K562 (cell line): ENCODE measurements around the gene ADGRE3. TPM values are rescaled to one million over a fixed set of nuclear protein-coding genes. Genes with fewer than 3 reads are reported as not detected.
A peak's percentile ranks its signal among the peaks of the same experiment; 100 is the strongest.

Experiments
- AFF4 ChIP-seq: sonication (generic); formaldehyde crosslinking; IDR thresholded peaks from 2 replicates; pipeline ENCODE4 v1.8.0; 2023; ENCODE audit warnings: mild to moderate bottlenecking, missing genetic modification reagents
- ATF7 ChIP-seq: fragments of 450-650 bp; IDR thresholded peaks from 2 replicates; pipeline ENCODE4 v1.7.1; 2014; ENCODE audit warnings: mild to moderate bottlenecking, moderate library complexity
- BACH1 ChIP-seq: fragments of 200-800 bp; sonication (Bioruptor generic); IDR thresholded peaks from 2 replicates; pipeline ENCODE4 v1.6.1; 2016; ENCODE audit warnings: missing genetic modification characterization, missing compliant biosample characterization
- CEBPZ ChIP-seq: fragments of 150-350 bp; IDR thresholded peaks from 2 replicates; pipeline ENCODE4 v1.6.1; 2014; ENCODE audit warnings: low read depth, mild to moderate bottlenecking, low read length, borderline replicate concordance
- CXXC5 ChIP-seq: fragments of 250-450 bp; sonication (Bioruptor Pico); IDR thresholded peaks from 2 replicates; pipeline ENCODE4 v1.8.0; 2022; ENCODE audit warnings: inconsistent platforms, mild to moderate bottlenecking, moderate library complexity
- ELF1 ChIP-seq: fragments of 200-800 bp; sonication (Bioruptor generic); IDR thresholded peaks from 2 replicates; pipeline ENCODE4 v1.6.1; 2016; ENCODE audit warnings: missing genetic modification characterization, missing compliant biosample characterization
- KDM4B ChIP-seq, 2 experiments: fragments of 450-650 bp in 1 of 2; sonication (generic) in 1 of 2; IDR thresholded peaks; 2 replicates each; pipeline ENCODE4 v1.6.1; 2016 to 2017; ENCODE audit warnings: borderline replicate concordance in 2 of 2, antibody characterized with exemption in 1 of 2, low read depth in 1 of 2, mild to moderate bottlenecking in 1 of 2
- MYC ChIP-seq, 2 experiments: fragments of 250-450 bp in 1 of 2; sonication (Bioruptor Pico) in 1 of 2; IDR thresholded peaks; 2 replicates each; pipeline versions ENCODE4 v1.5.1 to v1.6.1; 2012 to 2021; ENCODE audit warnings: low read depth in 2 of 2, borderline replicate concordance in 1 of 2, improper control_type of control experiment in 1 of 2, low read length in 1 of 2, mild to moderate bottlenecking in 1 of 2, moderate library complexity in 1 of 2
- NR2C1 ChIP-seq, 2 experiments: fragments of 450-650 bp; IDR thresholded peaks; 2 replicates each; pipeline ENCODE4 v1.6.1; 2017; ENCODE audit warnings: mild to moderate bottlenecking in 2 of 2, antibody characterized with exemption in 1 of 2, inconsistent platforms in 1 of 2, missing compliant biosample characterization in 1 of 2, missing genetic modification characterization in 1 of 2
- POLR2A ChIP-seq: fragments of 450-650 bp; conservative IDR thresholded peaks from 2 replicates; pipeline ENCODE4 v1.6.1; 2016
- PRDM10 ChIP-seq: fragments of 450-650 bp; IDR thresholded peaks from 2 replicates; pipeline ENCODE4 v1.6.1; 2018; ENCODE audit not compliant: partially characterized antibody
- SMARCE1 ChIP-seq: fragments of 450-650 bp; IDR thresholded peaks from 2 replicates; pipeline ENCODE4 v1.7.1; 2016; ENCODE audit warnings: mild to moderate bottlenecking
- ZNF551 ChIP-seq: fragments of 250-450 bp; sonication (Bioruptor Pico); IDR thresholded peaks from 2 replicates; pipeline ENCODE4 v1.5.0; 2021; ENCODE audit warnings: mild to moderate bottlenecking, moderate library complexity
- polyA plus RNA-seq, 8 experiments: library from polyadenylated mRNA; depleted of rRNA in 4 of 8; stranded (reverse) in 5 of 8; unstranded in 3 of 8; fragments of >200 nt; fragmentation: Nextera tagmentation in 2 of 8; fragmentation: Illumina TruSeq in 1 of 8; extraction: Ambion mirVana in 2 of 8; extraction: Trizol in 1 of 8; gene quantifications; 2 replicates each; pipeline versions ENCODE4 v1.2.1 to v1.2.3, GENCODE V29; 2011 to 2014; ENCODE audit warnings: inconsistent platforms in 1 of 8, missing spikeins in 1 of 8
- total RNA-seq, 7 experiments: library from RNA; depleted of rRNA in 6 of 7; stranded (reverse); fragments of >200 nt in 6 of 7; fragmentation: Illumina TruSeq in 2 of 7; extraction: Trizol in 2 of 7; gene quantifications; 2 replicates each; pipeline versions ENCODE4 v1.2.1 to v1.2.3, GENCODE V29; 2011 to 2021; ENCODE audit warnings: low replicate concordance in 1 of 7
- TF ChIP-seq, protein P1 (sequence below): sonication (generic); formaldehyde crosslinking; IDR thresholded peaks from 2 replicates; pipeline ENCODE4 v1.9.0; 2022; ENCODE audit warnings: mild to moderate bottlenecking, missing genetic modification reagents

The ADGRE3 gene
- total and polyA plus RNA-seq, 9 of the 15 experiments (the other 6 are each of a cell fraction or from before 2014, with no cell fraction given): not detected

DNA sequence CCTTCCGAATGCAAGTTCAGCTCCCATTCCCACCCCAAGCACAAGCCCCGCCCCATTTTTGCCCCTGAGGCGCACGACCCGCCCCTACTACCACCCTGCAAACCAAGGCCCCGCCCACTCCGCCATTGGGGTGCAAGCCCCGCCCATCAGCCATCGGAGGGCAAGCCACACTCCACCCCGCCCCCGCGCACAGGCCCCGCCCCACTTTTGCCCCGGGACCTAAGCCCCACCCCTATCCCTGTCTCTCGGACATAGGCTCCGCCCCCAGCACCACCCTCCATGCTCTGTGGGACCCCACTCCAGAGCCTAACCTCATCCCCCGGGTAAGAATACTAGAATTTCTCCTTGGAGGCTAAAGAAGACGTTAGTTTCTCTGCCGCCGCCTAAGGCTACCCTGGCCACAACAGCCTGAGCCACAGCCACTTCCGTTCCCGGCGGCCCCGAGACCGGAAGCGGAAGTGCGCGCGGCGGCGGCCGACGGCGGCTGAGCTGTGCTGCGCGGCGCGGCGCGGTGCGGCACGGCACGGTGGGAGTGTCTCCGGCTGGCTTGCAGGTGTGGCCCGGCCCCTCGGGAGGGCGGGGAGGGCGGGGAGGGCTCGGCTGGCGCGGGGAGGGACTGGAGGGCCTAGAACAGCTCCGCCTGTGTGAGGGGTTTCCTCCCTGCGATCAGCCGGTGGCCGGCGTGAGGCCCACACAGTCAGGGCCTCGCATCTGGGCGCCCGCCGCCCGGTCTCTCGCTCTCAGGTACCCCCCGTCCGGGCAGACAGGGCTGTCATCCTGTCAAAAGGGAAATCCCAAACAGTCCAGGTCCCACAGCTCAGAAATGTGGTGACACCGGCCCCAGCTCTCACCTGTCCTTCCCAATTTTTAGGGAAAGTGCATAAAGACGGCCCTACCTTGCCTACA, 15.2 kb upstream of the ADGRE3 start, which contains the start of gene ZNF333 (continued):
- no peak for TF ChIP-seq AFF4
- TF ChIP-seq PRDM10: peak; percentile 5
- TF ChIP-seq CEBPZ: no peak
- no peak for TF ChIP-seq SMARCE1
- peak; percentile 80 for TF ChIP-seq MYC (IDR thresholded peaks at IDR 0.05; ENCODE audit: low read depth, low read length)
- TF ChIP-seq MYC (CRISPR knock-in tag; IDR thresholded peaks at IDR 0.05; ENCODE audit: borderline replicate concordance, low read depth): no peak
- TF ChIP-seq BACH1: no peak
- peak; percentile 38; the same call in 1 of the 2 replicates for TF ChIP-seq NR2C1 (IDR thresholded peaks at IDR 0.05)
- peak; percentile 59; the same call in 1 of the 2 replicates for TF ChIP-seq NR2C1 (tag; IDR thresholded peaks at IDR 0.05)
- TF ChIP-seq KDM4B (IDR thresholded peaks at IDR 0.05; ENCODE audit: borderline replicate concordance in 2 of 2, low read depth in 1 of 2): 0 out of 4 replicates have a peak, but pooled peaks of 1 of the 2 experiments have one; percentile 64
- TF ChIP-seq ZNF551: no peak
- TF ChIP-seq ELF1 (tag): peak; percentile 98
- TF ChIP-seq, protein P1, sequence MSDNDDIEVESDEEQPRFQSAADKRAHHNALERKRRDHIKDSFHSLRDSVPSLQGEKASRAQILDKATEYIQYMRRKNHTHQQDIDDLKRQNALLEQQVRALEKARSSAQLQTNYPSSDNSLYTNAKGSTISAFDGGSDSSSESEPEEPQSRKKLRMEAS (CRISPR knock-in tag): no peak
- TF ChIP-seq CXXC5 (CRISPR knock-in tag): peak; percentile 93
- TF ChIP-seq ATF7: peak; percentile 67; the same call in 1 of the 2 replicates
- TF ChIP-seq POLR2A: peak; percentile 93
